SK-N-SH (cell line): ENCODE measurements around the gene SHISAL1.

Experiments used
- EP300 ChIP-seq, 2 experiments: IDR thresholded peaks; 2 replicates each; pipeline versions ENCODE4 v1.4.0 to v1.6.1; 2012; ENCODE audit warnings: borderline replicate concordance in 1 of 2, low read depth in 1 of 2, low read length in 1 of 2
- EZH2phosphoT487 ChIP-seq: fragments of 200-600 bp; sonication (generic); IDR thresholded peaks from 2 replicates; pipeline ENCODE4 v1.6.1; 2017; ENCODE audit warnings: low read depth, mixed run types, mild to moderate bottlenecking, antibody characterized with exemption, moderate library complexity, borderline replicate concordance
- MXI1 ChIP-seq: IDR thresholded peaks from 2 replicates; pipeline ENCODE4 v1.6.1; 2012; ENCODE audit warnings: mild to moderate bottlenecking, low read depth, low read length, improper control_type of control experiment
- POLR2AphosphoS5 ChIP-seq: IDR thresholded peaks from 2 replicates; pipeline ENCODE4 v1.6.1; 2012; ENCODE audit warnings: low read depth, low read length
- RAD21 ChIP-seq: IDR thresholded peaks from 2 replicates; pipeline ENCODE4 v1.6.1; 2012; ENCODE audit warnings: mild to moderate bottlenecking, low read length
- SIN3A ChIP-seq: IDR thresholded peaks from 2 replicates; pipeline ENCODE4 v1.6.1; 2012; ENCODE audit warnings: low read depth, mild to moderate bottlenecking, low read length, moderate library complexity, borderline replicate concordance
- TEAD4 ChIP-seq: IDR thresholded peaks from 2 replicates; pipeline ENCODE4 v1.4.0; 2012; ENCODE audit warnings: mild to moderate bottlenecking, borderline replicate concordance; ENCODE audit not compliant: insufficient read depth
- YY1 ChIP-seq: IDR thresholded peaks from 2 replicates; pipeline ENCODE4 v1.4.0; 2012; ENCODE audit warnings: low read depth, mild to moderate bottlenecking
- TF ChIP-seq, protein P1 (sequence below): fragments of 200-600 bp; sonication (generic); IDR thresholded peaks from 2 replicates; pipeline ENCODE4 v1.6.1; 2017; ENCODE audit warnings: antibody characterized with exemption, mild to moderate bottlenecking, moderate library complexity
- TF ChIP-seq, protein P2 (sequence below): IDR thresholded peaks from 2 replicates; pipeline ENCODE4 v1.4.0; 2012; ENCODE audit warnings: low read depth

- TF ChIP-seq MXI1: no peak
- TF ChIP-seq, protein P1, sequence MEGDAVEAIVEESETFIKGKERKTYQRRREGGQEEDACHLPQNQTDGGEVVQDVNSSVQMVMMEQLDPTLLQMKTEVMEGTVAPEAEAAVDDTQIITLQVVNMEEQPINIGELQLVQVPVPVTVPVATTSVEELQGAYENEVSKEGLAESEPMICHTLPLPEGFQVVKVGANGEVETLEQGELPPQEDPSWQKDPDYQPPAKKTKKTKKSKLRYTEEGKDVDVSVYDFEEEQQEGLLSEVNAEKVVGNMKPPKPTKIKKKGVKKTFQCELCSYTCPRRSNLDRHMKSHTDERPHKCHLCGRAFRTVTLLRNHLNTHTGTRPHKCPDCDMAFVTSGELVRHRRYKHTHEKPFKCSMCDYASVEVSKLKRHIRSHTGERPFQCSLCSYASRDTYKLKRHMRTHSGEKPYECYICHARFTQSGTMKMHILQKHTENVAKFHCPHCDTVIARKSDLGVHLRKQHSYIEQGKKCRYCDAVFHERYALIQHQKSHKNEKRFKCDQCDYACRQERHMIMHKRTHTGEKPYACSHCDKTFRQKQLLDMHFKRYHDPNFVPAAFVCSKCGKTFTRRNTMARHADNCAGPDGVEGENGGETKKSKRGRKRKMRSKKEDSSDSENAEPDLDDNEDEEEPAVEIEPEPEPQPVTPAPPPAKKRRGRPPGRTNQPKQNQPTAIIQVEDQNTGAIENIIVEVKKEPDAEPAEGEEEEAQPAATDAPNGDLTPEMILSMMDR: no peak
- no peak for TF ChIP-seq EZH2phosphoT487
- TF ChIP-seq POLR2AphosphoS5: no peak
- no peak for TF ChIP-seq EP300 (IDR thresholded peaks at IDR 0.05; ENCODE audit: borderline replicate concordance in 1 of 2, low read depth in 1 of 2, low read length in 1 of 2)
- no peak for TF ChIP-seq RAD21
- TF ChIP-seq, protein P2, sequence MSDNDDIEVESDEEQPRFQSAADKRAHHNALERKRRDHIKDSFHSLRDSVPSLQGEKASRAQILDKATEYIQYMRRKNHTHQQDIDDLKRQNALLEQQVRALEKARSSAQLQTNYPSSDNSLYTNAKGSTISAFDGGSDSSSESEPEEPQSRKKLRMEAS: no peak
- no peak for TF ChIP-seq TEAD4
- TF ChIP-seq YY1: no peak
- TF ChIP-seq SIN3A: no peak
Observed at GRCh38 chr22:44335066-44335839, 22.5 kb upstream of the SHISAL1 start.
